NK-92 (cell line): Measurements from ENCODE around the gene EHMT1.
"Not testable (repeated sequence)": the region's sequence is repeated elsewhere in the genome, so short reads cannot be mapped to it uniquely, and the experiment has no call there.

Experiments used
- DNase-seq: peaks from one replicate; lab custom pipeline; 2025; ENCODE audit not compliant: unreplicated experiment; lab: John Stamatoyannopoulos, UW

The EHMT1 gene

GRCh38 chr9:137880160-137880975 is 261.6 kb downstream of the EHMT1 start:
- no peak for DNase-seq

- DNase-seq = no peak
Observed at GRCh38 chr9:137880976-137881530, 262.2 kb downstream of the EHMT1 start.

- no peak for DNase-seq
Observed at GRCh38 chr9:137881591-137882505, 263.0 kb downstream of the EHMT1 start.

- no peak for DNase-seq
Observed at GRCh38 chr9:137882506-137882821, 263.7 kb downstream of the EHMT1 start.

GRCh38 chr9:137883977-137884376 is 265.2 kb downstream of the EHMT1 start:
- not testable (repeated sequence) for DNase-seq

- not testable (repeated sequence) for DNase-seq
Observed at GRCh38 chr9:137884547-137884946, 265.7 kb downstream of the EHMT1 start.

GRCh38 chr9:137885121-137885520 is 266.3 kb downstream of the EHMT1 start:
- DNase-seq = not testable (repeated sequence)
